ENCODE measurements around the gene TP53TG5.

Gene TP53TG5

GRCh38 chr20:45405571-45406259 lies 27.6 kb upstream of the TP53TG5 start:
- peak; percentile 10 for DNase-seq (ENCODE audit: low spot score)

GRCh38 chr20:45404438-45404837 lies 26.3 kb upstream of the TP53TG5 start:
- no peak for DNase-seq (ENCODE audit: low spot score)

GRCh38 chr20:45402946-45403345 lies 24.8 kb upstream of the TP53TG5 start:
- DNase-seq (ENCODE audit: low spot score): no peak

- no peak for DNase-seq (ENCODE audit: low spot score)
Observed at GRCh38 chr20:45400346-45401031, 22.4 kb upstream of the TP53TG5 start.

- DNase-seq (ENCODE audit: low spot score): no peak
Observed at GRCh38 chr20:45399018-45399417, 20.9 kb upstream of the TP53TG5 start.

- no peak for DNase-seq (ENCODE audit: low spot score)
Observed at GRCh38 chr20:45395114-45395415, 16.9 kb upstream of the TP53TG5 start.

GRCh38 chr20:45394221-45395113 lies 16.3 kb upstream of the TP53TG5 start:
- no peak for DNase-seq (ENCODE audit: low spot score)

- no peak for DNase-seq (ENCODE audit: low spot score)
Observed at GRCh38 chr20:45392733-45393132, 14.6 kb upstream of the TP53TG5 start.

- no peak for DNase-seq (ENCODE audit: low spot score)
Observed at GRCh38 chr20:45391559-45391958, 13.4 kb upstream of the TP53TG5 start.

GRCh38 chr20:45390931-45391330 lies 12.8 kb upstream of the TP53TG5 start:
- DNase-seq (ENCODE audit: low spot score): no peak

GRCh38 chr20:45387274-45387673 lies 9.1 kb upstream of the TP53TG5 start:
- DNase-seq (ENCODE audit: low spot score): no peak

GRCh38 chr20:45377269-45377668 lies 856 bp downstream of the TP53TG5 start:
- no peak for DNase-seq (ENCODE audit: low spot score)

GRCh38 chr20:45374966-45375365 lies 3.2 kb downstream of the TP53TG5 start:
- no peak for DNase-seq (ENCODE audit: low spot score)

GRCh38 chr20:45374101-45374467 lies 4.0 kb downstream of the TP53TG5 start:
- DNase-seq (ENCODE audit: low spot score): no peak

- peak; percentile 83 for DNase-seq (ENCODE audit: low spot score)
Observed at GRCh38 chr20:45373353-45374100, 4.6 kb downstream of the TP53TG5 start.

GRCh38 chr20:45372646-45373352 lies 5.3 kb downstream of the TP53TG5 start:
- DNase-seq (ENCODE audit: low spot score): no peak

- no peak for DNase-seq (ENCODE audit: low spot score)
Observed at GRCh38 chr20:45372241-45372640, 5.9 kb downstream of the TP53TG5 start.

- DNase-seq (ENCODE audit: low spot score): no peak
Observed at GRCh38 chr20:45370571-45371160, 7.5 kb downstream of the TP53TG5 start.

- peak; percentile 85 for DNase-seq (ENCODE audit: low spot score)
Observed at GRCh38 chr20:45368221-45368980, 9.7 kb downstream of the TP53TG5 start.

- DNase-seq (ENCODE audit: low spot score): no peak
Observed at GRCh38 chr20:45367126-45367525, 11.0 kb downstream of the TP53TG5 start.

Data from germinal center (tissue), 1 donor.